Gastrocnemius medialis (tissue), 4 donors: ENCODE results near the gene KIF26B. TPM values are rescaled to one million over a fixed set of nuclear protein-coding genes. Genes with fewer than 3 reads are reported as not detected.

Experiments used
- ATAC-seq, 2 donors: fragments of 150-250 bp; one replicate each; pipeline ENCODE4 v1.9.1; 2016
- DNase-seq, 2 donors: peaks; one replicate each; pipeline ENCODE4 v3.0.0-alpha.2; 2019
- H3K27ac ChIP-seq, 4 donors: fragments of 200-600 bp; sonication (generic); 1 replicate in 1 of 4; 2 replicates in 3 of 4; pipeline ENCODE4 v1.5.1; 2016 to 2018; ENCODE audit warnings: mild to moderate bottlenecking in 2 of 4, moderate library complexity in 1 of 4
- H3K27me3 ChIP-seq, 3 donors: fragments of 200-600 bp; sonication (generic) in 2 of 3; 1 replicate in 1 of 3; 2 replicates in 2 of 3; pipeline versions ENCODE4 v1.5.1 to v1.6.0; 2016 to 2019; ENCODE audit warnings: mild to moderate bottlenecking in 1 of 3, moderate library complexity in 1 of 3
- H3K36me3 ChIP-seq, 2 donors: fragments of 200-600 bp; sonication (generic) in 1 of 2; one replicate each; pipeline ENCODE4 v1.5.1; 2017 to 2018
- H3K4me1 ChIP-seq, 2 donors: fragments of 200-600 bp; sonication (generic) in 1 of 2; one replicate each; pipeline ENCODE4 v1.5.1; 2016 to 2017; ENCODE audit warnings: mild to moderate bottlenecking in 2 of 2
- H3K4me3 ChIP-seq, 4 donors: fragments of 200-600 bp; sonication (generic) in 3 of 4; 1 replicate in 1 of 4; 2 replicates in 3 of 4; pipeline ENCODE4 v1.5.1; 2016 to 2019; ENCODE audit warnings: mild to moderate bottlenecking in 2 of 4
- H3K9me3 ChIP-seq, 3 donors: fragments of 200-600 bp; sonication (generic) in 2 of 3; 1 replicate in 1 of 3; 2 replicates in 2 of 3; pipeline ENCODE4 v1.5.1; 2016 to 2019
- CTCF ChIP-seq, 5 experiments: fragments of 450-650 bp in 3 of 5; fragments of 200-600 bp in 2 of 5; sonication (generic) in 2 of 5; IDR thresholded peaks in 4 of 5; conservative IDR thresholded peaks in 1 of 5; 1 replicate in 4 of 5; 2 replicates in 1 of 5; pipeline ENCODE4 v1.5.1; 2016 to 2019; ENCODE audit warnings: antibody characterized with exemption in 5 of 5, mild to moderate bottlenecking in 3 of 5, moderate library complexity in 3 of 5
- POLR2A ChIP-seq, 2 donors: fragments of 450-650 bp; IDR thresholded peaks; one replicate each; pipeline ENCODE4 v1.6.1; 2017; ENCODE audit warnings: antibody characterized with exemption in 2 of 2, mild to moderate bottlenecking in 2 of 2, moderate library complexity in 2 of 2
- in situ Hi-C, 4 donors: fragments of 200-750 bp; cut with MboI; loops; one replicate each; pipeline versions ENCODE4 v1.15.0 to v1.8.0; 2017; ENCODE audit warnings: low sequenced_read_pairs in 4 of 4
- intact Hi-C: fragments of 100-400 bp; cut with DNase I; formaldehyde crosslinking; loops from one replicate; pipeline ENCODE4 v1.15.1; 2023; ENCODE audit warnings: low total_unique reads
- total RNA-seq, 4 donors: library from RNA; depleted of rRNA; stranded (reverse); fragments of >200 nt; gene quantifications; one replicate each; pipeline versions ENCODE4 v1.1.0 to v1.2.3, GENCODE V29; 2016

KIF26B gene
- total RNA-seq, 4 donors from 2014 or later = 0.02 to 0.20 (median 0.10) TPM; not detected in 1

- in situ Hi-C loops = no loop called here
Observed at GRCh38 chr1:245195398-245195797, 40.6 kb downstream of the KIF26B start.

GRCh38 chr1:245197121-245197520 lies 42.3 kb downstream of the KIF26B start:
- Histone ChIP-seq H3K36me3 (no peaks in the 10 kb centered on the region), H3K4me1 (no peaks in the 10 kb centered on the region), H3K27me3 (peaks cover 0 to 6% (median 0%) of the 10 kb centered on the region in 3 donors), H3K9me3 (no peaks in the 10 kb centered on the region), H3K4me3 (no peak overlapping the region), H3K27ac (no peak overlapping the region)
- in situ Hi-C loops = no loop called here
- ATAC-seq (no peak), DNase-seq (no peak)
- no peak for TF ChIP-seq CTCF (IDR thresholded peaks at IDR 0.05 in 4 of 5, conservative IDR thresholded peaks at IDR 0.05 in 1 of 5)
- TF ChIP-seq POLR2A (IDR thresholded peaks at IDR 0.05) = no peak
- intact Hi-C loops = no loop called here

More at GRCh38 chr1:245195398-245195797, 40.6 kb downstream of the KIF26B start:
- intact Hi-C loops = no loop called here
- Histone ChIP-seq H3K4me1 (no peaks in the 10 kb centered on the region), H3K36me3 (no peaks in the 10 kb centered on the region), H3K27me3 (peaks cover 0 to 1% (median 0%) of the 10 kb centered on the region in 3 donors), H3K27ac (no peak overlapping the region), H3K4me3 (no peak overlapping the region), H3K9me3 (no peaks in the 10 kb centered on the region)
- ATAC-seq (no peak), DNase-seq (no peak)
- TF ChIP-seq CTCF (IDR thresholded peaks at IDR 0.05 in 4 of 5, conservative IDR thresholded peaks at IDR 0.05 in 1 of 5) = no peak
- no peak for TF ChIP-seq POLR2A (IDR thresholded peaks at IDR 0.05)

- Histone ChIP-seq H3K4me1 (no peaks in the 10 kb centered on the region), H3K27me3 (peaks cover 0 to 8% (median 0%) of the 10 kb centered on the region in 3 donors), H3K27ac (no peak overlapping the region), H3K36me3 (no peaks in the 10 kb centered on the region), H3K9me3 (no peaks in the 10 kb centered on the region), H3K4me3 (no peak overlapping the region)
- ATAC-seq = no peak
- no peak for TF ChIP-seq CTCF (IDR thresholded peaks at IDR 0.05 in 4 of 5, conservative IDR thresholded peaks at IDR 0.05 in 1 of 5)
- no peak for TF ChIP-seq POLR2A (IDR thresholded peaks at IDR 0.05)
- DNase-seq = no peak
- intact Hi-C loops (no loop called here), in situ Hi-C loops (no loop called here)
Observed at GRCh38 chr1:245197911-245198379, 43.2 kb downstream of the KIF26B start.

DNA sequence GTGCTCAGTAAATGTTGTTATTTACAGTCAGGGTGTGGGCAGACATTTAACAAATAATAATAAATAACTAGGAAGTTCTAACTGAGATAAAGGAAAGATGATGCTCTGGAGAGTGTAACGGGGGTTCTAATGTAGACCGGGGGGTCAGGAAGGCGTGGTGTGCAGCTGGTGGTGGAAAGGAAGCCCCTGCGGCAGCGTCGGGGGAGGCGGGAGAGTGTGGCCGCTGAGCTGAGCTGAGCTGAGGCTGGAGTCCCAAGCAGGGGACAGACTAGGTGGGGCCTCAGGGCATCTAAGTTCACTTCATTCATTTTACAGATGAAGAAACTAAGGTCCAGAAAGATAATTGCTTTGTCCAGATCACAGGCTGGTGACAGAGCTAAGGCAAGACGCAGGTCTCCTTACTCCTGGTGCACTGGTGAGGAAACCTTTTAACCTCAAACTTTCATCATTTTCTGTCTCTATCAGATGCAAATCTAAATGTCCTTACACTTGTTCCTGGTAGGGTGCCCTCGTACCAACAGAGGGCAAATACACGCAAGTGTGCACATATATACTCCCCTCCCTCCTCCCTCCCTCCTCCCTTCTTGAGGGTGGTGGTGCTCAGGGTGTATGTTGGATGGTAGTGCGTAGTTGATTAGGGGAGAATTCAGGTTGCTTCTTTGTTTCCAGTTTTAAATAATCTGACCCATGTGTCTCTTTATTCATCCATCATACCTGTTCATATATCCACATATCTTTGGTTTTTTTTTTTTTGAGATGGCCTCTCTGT lies 44.1 kb downstream of the KIF26B start:
- Histone ChIP-seq H3K4me3 (no peak overlapping the region), H3K9me3 (no peaks in the 10 kb centered on the region), H3K27ac (no peak overlapping the region), H3K27me3 (peaks cover 0 to 8% (median 0%) of the 10 kb centered on the region in 3 donors), H3K36me3 (no peaks in the 10 kb centered on the region), H3K4me1 (no peaks in the 10 kb centered on the region)
- no peak for DNase-seq
- ATAC-seq = no peak
- intact Hi-C loops (no loop called here), in situ Hi-C loops (no loop called here)
- no peak for TF ChIP-seq CTCF (IDR thresholded peaks at IDR 0.05 in 4 of 5, conservative IDR thresholded peaks at IDR 0.05 in 1 of 5)
- TF ChIP-seq POLR2A (IDR thresholded peaks at IDR 0.05) = no peak
